H54 (cell line): Measurements from ENCODE around the gene BCL2L11.
"Not testable (repeated sequence)": the region's sequence is repeated elsewhere in the genome, so short reads cannot be mapped to it uniquely, and the experiment has no call there.

Experiments used
- DNase-seq: peaks from one replicate; pipeline ENCODE4 v3.0.0; 2011; ENCODE audit warnings: low spot score, mixed read lengths; ENCODE audit not compliant: insufficient read length
- FAIRE-seq: peaks from 3 replicates; lab custom pipeline; 2011; peaks lifted over from hg19 to GRCh38; lab: Jason Lieb, UNC
- POLR2A ChIP-seq: IDR thresholded peaks from 2 replicates; pipeline ENCODE4 v1.6.1; 2011; ENCODE audit warnings: low read depth, mild to moderate bottlenecking, low read length

BCL2L11 gene

GRCh38 chr2:111120253-111121027 is at the start of gene BCL2L11:
TSS of gene BCL2L11 (plus strand) at chr2:111120914. CDS start at chr2:111123746, 2,832 bp downstream.
- FAIRE-seq (no peak), DNase-seq (peak; percentile 89)
- TF ChIP-seq POLR2A, result peak; percentile 76

GRCh38 chr2:111071600-111072171 is 49.0 kb upstream of the BCL2L11 start:
- FAIRE-seq, result peak; percentile 93
- no peak for TF ChIP-seq POLR2A
- DNase-seq, result peak; percentile 38

GRCh38 chr2:111072220-111072871 is 48.4 kb upstream of the BCL2L11 start:
- DNase-seq, result peak; percentile 33
- FAIRE-seq, result peak; percentile 95
- no peak for TF ChIP-seq POLR2A

GRCh38 chr2:111082659-111083058 is 38.1 kb upstream of the BCL2L11 start:
- not testable (repeated sequence) for FAIRE-seq

GRCh38 chr2:111091811-111092211 is 28.9 kb upstream of the BCL2L11 start:
- DNase-seq (no peak), FAIRE-seq (no peak)
- TF ChIP-seq POLR2A, result no peak

More at GRCh38 chr2:111082659-111083058, 38.1 kb upstream of the BCL2L11 start:
- not testable (repeated sequence) for DNase-seq

- no peak for FAIRE-seq
- TF ChIP-seq POLR2A, result no peak
- no peak for DNase-seq
Observed at GRCh38 chr2:111094691-111095090, 26.0 kb upstream of the BCL2L11 start.

- FAIRE-seq (no peak), DNase-seq (no peak)
- TF ChIP-seq POLR2A, result no peak
Observed at GRCh38 chr2:111095434-111095833, 25.3 kb upstream of the BCL2L11 start.

- no peak for DNase-seq
- FAIRE-seq, result no peak
- TF ChIP-seq POLR2A, result no peak
Observed at GRCh38 chr2:111099402-111099801, 21.3 kb upstream of the BCL2L11 start.

GRCh38 chr2:111100087-111100764 is 20.5 kb upstream of the BCL2L11 start:
- FAIRE-seq, result no peak
- TF ChIP-seq POLR2A, result no peak
- DNase-seq, result no peak

- DNase-seq (no peak), FAIRE-seq (no peak)
- TF ChIP-seq POLR2A, result no peak
Observed at GRCh38 chr2:111100765-111101162, 19.9 kb upstream of the BCL2L11 start.

- DNase-seq (no peak), FAIRE-seq (no peak)
Observed at GRCh38 chr2:111101592-111101991, 19.1 kb upstream of the BCL2L11 start.

GRCh38 chr2:111102216-111102615 is 18.5 kb upstream of the BCL2L11 start:
- FAIRE-seq, result no peak
- no peak for TF ChIP-seq POLR2A
- no peak for DNase-seq

More at GRCh38 chr2:111101592-111101991, 19.1 kb upstream of the BCL2L11 start:
- no peak for TF ChIP-seq POLR2A

- TF ChIP-seq POLR2A, result no peak
- DNase-seq (no peak), FAIRE-seq (no peak)
Observed at GRCh38 chr2:111105926-111106325, 14.8 kb upstream of the BCL2L11 start.

- no peak for TF ChIP-seq POLR2A
- FAIRE-seq, result peak; percentile 90
- DNase-seq, result no peak
Observed at GRCh38 chr2:111106706-111107105, 14.0 kb upstream of the BCL2L11 start.
